Activated B cell treated with CpG ODN at 0.5 μM for 24 hours (primary cell): ENCODE data around the gene SNRPB2. TPM values are rescaled to one million over a fixed set of nuclear protein-coding genes. Genes with fewer than 3 reads are reported as not detected.

Experiments
- ATAC-seq: fragments of 200-7000 bp; cut with Tn5 transposase; one replicate; pipeline ENCODE4 v1.10.0; 2021; ENCODE audit warnings: low read depth, mild to moderate bottlenecking, moderate library complexity
- CTCF ChIA-PET: fragments of 350-600 bp; sonication (Branson Sonifier 250); formaldehyde crosslinking; loops from one replicate; lab custom pipeline; 2021; ENCODE audit warnings: antibody characterized with exemption; lab: Charles Lee
- POLR2A ChIA-PET: fragments of 350-600 bp; sonication (Branson Sonifier 250); formaldehyde crosslinking; loops from one replicate; lab custom pipeline; 2021; ENCODE audit warnings: antibody characterized with exemption; lab: Charles Lee
- DNase-seq: peaks from one replicate; pipeline ENCODE4 v3.0.0; 2022
- H3K27ac Mint-ChIP-seq: one replicate; pipeline ENCODE4 v1.8.0; 2020; ENCODE audit warnings: mixed read lengths
- H3K27me3 Mint-ChIP-seq: one replicate; pipeline ENCODE4 v1.8.0; 2021; ENCODE audit warnings: mixed read lengths
- H3K36me3 Mint-ChIP-seq: one replicate; pipeline ENCODE4 v1.8.0; 2021; ENCODE audit warnings: low read depth, mixed read lengths
- H3K4me1 Mint-ChIP-seq: one replicate; pipeline ENCODE4 v1.8.0; 2021; ENCODE audit warnings: mixed read lengths
- H3K4me3 Mint-ChIP-seq: one replicate; pipeline ENCODE4 v1.8.0; 2020; ENCODE audit warnings: mild to moderate bottlenecking, mixed read lengths
- H3K9me3 Mint-ChIP-seq: one replicate; pipeline ENCODE4 v1.8.0; 2020; ENCODE audit warnings: mixed read lengths
- intact Hi-C: fragments of 100-400 bp; cut with micrococcal nuclease; formaldehyde crosslinking; loops from one replicate; pipeline ENCODE4 v1.15.1; 2024
- total RNA-seq: library from RNA; stranded (reverse); gene quantifications from 2 replicates; pipeline ENCODE4 v1.2.3, GENCODE V29; 2022
- TF ChIP-seq, protein P1 (sequence below): fragments of 200-600 bp; IDR thresholded peaks from one replicate; pipeline ENCODE4 v1.8.0; 2022; ENCODE audit warnings: antibody characterized with exemption, mild to moderate bottlenecking

Gene SNRPB2
- total RNA-seq, 1 donor from 2014 or later, result 61.1 TPM

DNA sequence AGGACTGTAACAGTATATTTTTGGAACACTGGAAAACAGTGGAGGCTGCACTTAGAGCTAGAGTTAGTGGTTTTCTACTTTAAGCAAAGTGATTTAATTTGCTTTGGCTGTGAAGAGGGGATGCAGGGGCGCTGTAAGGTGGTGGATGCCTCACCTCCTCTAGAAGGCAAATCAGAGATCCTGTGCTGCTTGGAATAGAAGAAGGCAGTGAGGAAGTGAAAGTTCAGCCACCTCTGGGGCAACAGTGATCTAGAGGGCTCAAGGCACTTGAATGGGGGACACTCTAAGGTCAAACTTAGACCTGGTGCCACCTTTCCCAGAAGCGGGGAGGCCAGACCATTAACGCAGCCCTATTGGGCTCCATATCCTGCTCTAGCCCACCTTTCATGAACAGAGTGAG lies 19.0 kb upstream of the SNRPB2 start:
- H3K4me3 Mint-ChIP-seq, result no peak overlapping the region
- no peak for ATAC-seq
- DNase-seq, result no peak
- CTCF ChIA-PET, result no interaction called here
- POLR2A ChIA-PET, result no interaction called here
- TF ChIP-seq, protein P1, sequence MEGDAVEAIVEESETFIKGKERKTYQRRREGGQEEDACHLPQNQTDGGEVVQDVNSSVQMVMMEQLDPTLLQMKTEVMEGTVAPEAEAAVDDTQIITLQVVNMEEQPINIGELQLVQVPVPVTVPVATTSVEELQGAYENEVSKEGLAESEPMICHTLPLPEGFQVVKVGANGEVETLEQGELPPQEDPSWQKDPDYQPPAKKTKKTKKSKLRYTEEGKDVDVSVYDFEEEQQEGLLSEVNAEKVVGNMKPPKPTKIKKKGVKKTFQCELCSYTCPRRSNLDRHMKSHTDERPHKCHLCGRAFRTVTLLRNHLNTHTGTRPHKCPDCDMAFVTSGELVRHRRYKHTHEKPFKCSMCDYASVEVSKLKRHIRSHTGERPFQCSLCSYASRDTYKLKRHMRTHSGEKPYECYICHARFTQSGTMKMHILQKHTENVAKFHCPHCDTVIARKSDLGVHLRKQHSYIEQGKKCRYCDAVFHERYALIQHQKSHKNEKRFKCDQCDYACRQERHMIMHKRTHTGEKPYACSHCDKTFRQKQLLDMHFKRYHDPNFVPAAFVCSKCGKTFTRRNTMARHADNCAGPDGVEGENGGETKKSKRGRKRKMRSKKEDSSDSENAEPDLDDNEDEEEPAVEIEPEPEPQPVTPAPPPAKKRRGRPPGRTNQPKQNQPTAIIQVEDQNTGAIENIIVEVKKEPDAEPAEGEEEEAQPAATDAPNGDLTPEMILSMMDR, result no peak
- peaks cover 18% of the 10 kb centered on the region for H3K4me1 Mint-ChIP-seq
- intact Hi-C loops, result no loop called here
- H3K9me3 Mint-ChIP-seq, result peaks cover 6% of the 10 kb centered on the region
- H3K36me3 Mint-ChIP-seq, result no peaks in the 10 kb centered on the region
- H3K27me3 Mint-ChIP-seq, result peaks cover 24% of the 10 kb centered on the region
- H3K27ac Mint-ChIP-seq, result no peak overlapping the region

DNA sequence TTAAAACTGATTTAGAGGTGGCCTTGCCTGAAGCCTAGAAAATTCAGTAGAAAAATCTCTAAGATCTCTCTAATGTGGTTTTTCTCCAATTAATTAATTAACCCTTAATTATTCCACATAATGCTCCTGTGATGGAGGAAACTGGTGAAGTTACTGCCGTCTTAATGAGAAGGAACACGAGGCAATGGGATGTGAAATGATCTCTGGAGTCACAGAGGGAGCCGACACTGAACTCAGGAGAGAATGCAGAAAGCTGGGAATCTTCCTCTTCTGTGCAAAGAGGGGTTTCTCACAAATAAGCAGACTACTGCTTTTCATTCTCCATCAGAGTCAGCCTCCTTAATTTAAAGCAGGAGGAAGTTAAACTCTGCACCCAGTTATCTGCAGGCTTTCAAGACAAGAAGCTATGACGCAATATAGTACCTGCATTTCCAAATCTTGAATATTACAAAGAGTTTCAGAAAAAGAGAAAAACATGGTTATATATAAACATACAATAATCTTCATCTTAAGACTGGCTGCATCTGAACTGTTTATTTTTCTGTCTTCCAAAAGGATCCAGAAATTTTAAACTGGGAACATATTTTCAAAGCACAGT lies 18.1 kb upstream of the SNRPB2 start:
- no peak for ATAC-seq
- H3K4me3 Mint-ChIP-seq, result no peak overlapping the region
- ChIA-PET POLR2A (no interaction called here), CTCF (no interaction called here)
- H3K36me3 Mint-ChIP-seq, result no peaks in the 10 kb centered on the region
- H3K9me3 Mint-ChIP-seq, result peaks cover 2% of the 10 kb centered on the region
- H3K27ac Mint-ChIP-seq, result no peak overlapping the region
- H3K27me3 Mint-ChIP-seq, result peaks cover 28% of the 10 kb centered on the region
- H3K4me1 Mint-ChIP-seq, result peaks cover 18% of the 10 kb centered on the region
- intact Hi-C loops, result no loop called here
- DNase-seq, result no peak
- TF ChIP-seq, protein P1, result no peak

DNA sequence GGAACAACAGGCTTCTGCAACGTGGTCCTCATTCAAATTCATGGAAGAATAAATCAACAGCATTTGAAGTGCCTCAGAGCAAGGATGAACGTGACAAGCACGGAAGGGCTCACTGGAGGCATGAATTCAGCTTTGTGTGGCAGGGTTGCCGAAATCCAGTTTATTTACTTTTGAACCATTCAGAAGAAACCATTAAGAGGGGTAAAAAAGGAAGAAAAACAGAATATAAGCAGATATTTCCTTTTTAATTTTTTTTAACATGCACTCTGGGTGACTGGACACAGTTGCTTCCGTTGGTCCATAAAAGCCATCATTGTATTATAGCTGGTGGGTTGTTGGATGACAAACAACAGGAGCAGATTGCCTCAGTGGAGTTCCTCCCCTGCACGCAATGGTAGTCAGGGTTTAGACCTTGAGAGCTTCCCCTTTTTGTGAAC lies 17.3 kb upstream of the SNRPB2 start:
- intact Hi-C loops, result no loop called here
- no peaks in the 10 kb centered on the region for H3K36me3 Mint-ChIP-seq
- no peak for DNase-seq
- no peak overlapping the region for H3K4me3 Mint-ChIP-seq
- no peaks in the 10 kb centered on the region for H3K9me3 Mint-ChIP-seq
- peaks cover 27% of the 10 kb centered on the region for H3K27me3 Mint-ChIP-seq
- ChIA-PET CTCF (no interaction called here), POLR2A (no interaction called here)
- peaks cover 18% of the 10 kb centered on the region for H3K4me1 Mint-ChIP-seq
- TF ChIP-seq, protein P1, result no peak
- H3K27ac Mint-ChIP-seq, result no peak overlapping the region
- ATAC-seq, result no peak

DNA sequence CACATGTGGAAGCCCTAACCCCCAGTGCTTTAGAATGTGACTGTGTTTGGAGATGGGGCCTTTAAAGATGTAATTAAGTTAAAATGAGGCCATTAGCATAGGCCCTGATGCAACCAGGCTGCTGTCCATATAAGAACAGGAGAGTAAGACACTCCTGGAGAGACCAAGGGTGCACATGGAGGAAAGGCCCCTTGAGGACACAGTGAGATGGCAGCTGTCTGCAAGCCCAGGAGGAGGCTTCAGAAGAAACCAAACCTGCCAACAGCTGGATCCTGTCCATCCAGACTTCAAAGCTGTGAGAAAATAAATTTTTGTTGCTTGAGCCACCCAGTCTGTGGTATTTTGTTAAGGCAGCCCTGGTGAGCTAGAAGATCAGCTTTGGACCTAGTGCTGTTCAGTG lies 16.8 kb upstream of the SNRPB2 start:
- Mint-ChIP-seq H3K9me3 (no peaks in the 10 kb centered on the region), H3K27ac (no peak overlapping the region), H3K4me1 (peaks cover 18% of the 10 kb centered on the region), H3K36me3 (no peaks in the 10 kb centered on the region), H3K27me3 (peaks cover 31% of the 10 kb centered on the region), H3K4me3 (no peak overlapping the region)
- ChIA-PET CTCF (no interaction called here), POLR2A (no interaction called here)
- no peak for ATAC-seq
- DNase-seq, result no peak
- TF ChIP-seq, protein P1, result no peak
- intact Hi-C loops, result no loop called here

DNA sequence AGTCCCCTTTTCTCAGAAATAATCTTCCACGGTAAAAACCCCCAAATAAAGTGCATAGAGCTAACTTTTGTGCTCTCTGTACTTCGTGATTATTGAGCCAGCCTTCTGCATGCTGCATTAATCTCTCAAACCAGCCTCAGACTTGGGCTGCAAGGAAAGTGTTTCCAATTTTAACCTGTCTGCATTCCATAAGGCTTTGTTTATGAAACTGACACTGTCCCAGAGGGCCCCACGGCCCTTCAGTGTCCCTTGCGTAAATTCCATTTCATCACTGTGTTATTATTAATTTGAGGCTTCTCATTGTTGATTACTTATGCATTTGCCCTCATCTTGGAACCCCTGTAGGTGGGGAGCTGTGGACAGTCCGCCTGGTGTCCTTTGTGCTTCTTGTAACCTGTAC lies 15.6 kb upstream of the SNRPB2 start:
- ATAC-seq (no peak), DNase-seq (no peak)
- H3K27ac Mint-ChIP-seq, result no peak overlapping the region
- no peaks in the 10 kb centered on the region for H3K36me3 Mint-ChIP-seq
- peaks cover 9% of the 10 kb centered on the region for H3K4me1 Mint-ChIP-seq
- no peak overlapping the region for H3K4me3 Mint-ChIP-seq
- ChIA-PET CTCF (no interaction called here), POLR2A (no interaction called here)
- H3K9me3 Mint-ChIP-seq, result no peaks in the 10 kb centered on the region
- TF ChIP-seq, protein P1, result no peak
- H3K27me3 Mint-ChIP-seq, result peaks cover 38% of the 10 kb centered on the region
- intact Hi-C loops, result no loop called here
